H1 (cell line): ENCODE results near the gene SNED1. TPM values are rescaled to one million over a fixed set of nuclear protein-coding genes. Genes with fewer than 3 reads are reported as not detected.

ENCODE experiments used
- CTCF ChIA-PET: fragments of 300-600 bp; sonication (Branson Sonifier 250); formaldehyde crosslinking; loops from one replicate; lab custom pipeline; 2021; ENCODE audit not compliant: partially characterized antibody; lab: Charles Lee
- POLR2A ChIA-PET: fragments of 300-600 bp; sonication (Branson Sonifier 250); formaldehyde crosslinking; loops from one replicate; lab custom pipeline; 2021; ENCODE audit warnings: inconsistent platforms; ENCODE audit not compliant: partially characterized antibody; lab: Charles Lee
- DNase-seq, 2 experiments: peaks; one replicate each; pipeline versions ENCODE4 v3.0.0 to v3.0.0-alpha.2; 2010 to 2022; ENCODE audit warnings: low spot score in 2 of 2, low read depth in 1 of 2, mixed read lengths in 1 of 2
- FAIRE-seq: peaks from 2 replicates; lab custom pipeline; 2011; peaks lifted over from hg19 to GRCh38; lab: Jason Lieb, UNC
- H2AFZ ChIP-seq: 2 replicates; pipeline ENCODE4 v1.8.1; 2012; ENCODE audit warnings: low read length, inconsistent platforms
- H2AK5ac ChIP-seq: 2 replicates; pipeline ENCODE4 v1.6.1; 2013; ENCODE audit warnings: low read depth, low read length
- H2BK120ac ChIP-seq: replicated peaks from 2 replicates; pipeline ENCODE3; 2013; ENCODE audit warnings: low read depth, low read length, inconsistent platforms
- H2BK12ac ChIP-seq: 2 replicates; pipeline ENCODE4 v1.6.1; 2013; ENCODE audit warnings: low read depth, low read length
- H2BK15ac ChIP-seq: 2 replicates; pipeline ENCODE4 v1.6.1; 2013; ENCODE audit warnings: low read length
- H2BK20ac ChIP-seq: 2 replicates; pipeline ENCODE4 v1.6.1; 2013; ENCODE audit warnings: low read length
- H2BK5ac ChIP-seq: 2 replicates; pipeline ENCODE4 v1.6.1; 2013; ENCODE audit warnings: low read depth, low read length
- H3K14ac ChIP-seq: 2 replicates; pipeline ENCODE4 v1.6.1; 2013; ENCODE audit warnings: inconsistent platforms; ENCODE audit not compliant: insufficient read length
- H3K18ac ChIP-seq: 2 replicates; pipeline ENCODE4 v1.6.1; 2013; ENCODE audit warnings: low read length; ENCODE audit errors: extremely low read depth
- H3K23ac ChIP-seq: 2 replicates; pipeline ENCODE4 v1.6.1; 2013; ENCODE audit warnings: inconsistent platforms; ENCODE audit not compliant: insufficient read length
- H3K23me2 ChIP-seq: 2 replicates; pipeline ENCODE4 v1.6.1; 2013; ENCODE audit warnings: low read depth, low read length
- H3K27ac ChIP-seq: 2 replicates; pipeline ENCODE4 v1.6.1; 2011; ENCODE audit warnings: low read depth, low read length, inconsistent platforms
- H3K27me3 ChIP-seq, 4 experiments: replicated peaks in 1 of 4; 1 replicate in 1 of 4; 2 replicates in 3 of 4; pipeline versions ENCODE4 v1.6.1 to v1.8.1; 2011 to 2013; ENCODE audit warnings: low read length in 3 of 4, mild to moderate bottlenecking in 3 of 4, inconsistent platforms in 2 of 4, mixed read lengths in 2 of 4, moderate library complexity in 1 of 4; ENCODE audit not compliant: control insufficient read depth in 3 of 4, insufficient read depth in 3 of 4; ENCODE audit errors: extremely low read depth in 1 of 4
- H3K36me3 ChIP-seq, 4 experiments: 2 replicates each; pipeline versions ENCODE4 v1.6.1 to v1.8.1; 2011 to 2013; ENCODE audit warnings: mild to moderate bottlenecking in 4 of 4, low read length in 3 of 4, moderate library complexity in 2 of 4, control low read depth in 1 of 4, inconsistent platforms in 1 of 4; ENCODE audit not compliant: insufficient read depth in 4 of 4, control insufficient read depth in 2 of 4
- H3K4ac ChIP-seq: replicated peaks from 2 replicates; pipeline ENCODE3; 2013; ENCODE audit warnings: low read length, low read depth, mixed read lengths, inconsistent platforms; ENCODE audit not compliant: insufficient read length
- H3K4me1 ChIP-seq, 4 experiments: replicated peaks in 1 of 4; 1 replicate in 1 of 4; 2 replicates in 3 of 4; pipeline versions ENCODE4 v1.6.1 to v1.8.1; 2011 to 2013; ENCODE audit warnings: low read length in 3 of 4, inconsistent platforms in 2 of 4, mixed read lengths in 1 of 4; ENCODE audit not compliant: insufficient read depth in 4 of 4, control insufficient read depth in 3 of 4
- H3K4me2 ChIP-seq, 2 experiments: 2 replicates each; pipeline versions ENCODE4 v1.6.1 to v1.8.1; 2011 to 2013; ENCODE audit warnings: low read depth in 2 of 2, low read length in 2 of 2, control low read depth in 1 of 2, inconsistent platforms in 1 of 2, mild to moderate bottlenecking in 1 of 2; ENCODE audit not compliant: insufficient read depth in 1 of 2
- H3K4me3 ChIP-seq, 4 experiments: fragments of 200-600, 300-600 bp in 1 of 4; sonication (generic), shearing (Covaris generic), sonication (Bioruptor Twin) in 1 of 4; 2 replicates each; pipeline versions ENCODE4 v1.5.1 to v1.8.1; 2011 to 2016; ENCODE audit warnings: low read length in 4 of 4, low read depth in 3 of 4, control low read depth in 2 of 4, inconsistent platforms in 2 of 4, mild to moderate bottlenecking in 2 of 4, mixed read lengths in 1 of 4, moderate library complexity in 1 of 4; ENCODE audit not compliant: insufficient read depth in 2 of 4; ENCODE audit errors: extremely low read depth in 1 of 4
- H3K56ac ChIP-seq: replicated peaks from 2 replicates; pipeline ENCODE3; 2013; ENCODE audit warnings: low read depth, mild to moderate bottlenecking, mixed read lengths, low read length, inconsistent platforms; ENCODE audit not compliant: insufficient read length
- H3K79me1 ChIP-seq: 2 replicates; pipeline ENCODE4 v1.6.1; 2013; ENCODE audit warnings: low read depth, low read length, control low read depth
- H3K79me2 ChIP-seq, 2 experiments: 2 replicates each; pipeline versions ENCODE4 v1.6.1 to v1.8.1; 2012 to 2013; ENCODE audit warnings: low read length in 2 of 2, mild to moderate bottlenecking in 2 of 2, inconsistent platforms in 1 of 2; ENCODE audit not compliant: insufficient read depth in 2 of 2, control insufficient read depth in 1 of 2
- H3K9ac ChIP-seq, 4 experiments: replicated peaks in 1 of 4; 1 replicate in 1 of 4; 2 replicates in 3 of 4; pipeline versions ENCODE4 v1.6.1 to v1.8.1; 2011 to 2013; ENCODE audit warnings: low read depth in 3 of 4, low read length in 3 of 4, control low read depth in 2 of 4, mild to moderate bottlenecking in 2 of 4, moderate library complexity in 2 of 4, inconsistent platforms in 1 of 4; ENCODE audit errors: extremely low read depth in 1 of 4
- H3K9me3 ChIP-seq, 2 experiments: 2 replicates each; pipeline versions ENCODE4 v1.6.1 to v1.8.1; 2012 to 2013; ENCODE audit warnings: mild to moderate bottlenecking in 2 of 2, moderate library complexity in 2 of 2, control low read depth in 1 of 2, inconsistent platforms in 1 of 2, low read depth in 1 of 2, low read length in 1 of 2, mixed read lengths in 1 of 2; ENCODE audit not compliant: insufficient read depth in 2 of 2
- H4K20me1 ChIP-seq, 2 experiments: replicated peaks in 1 of 2; 2 replicates each; pipeline versions ENCODE3 to v1.8.1; 2011 to 2013; ENCODE audit warnings: inconsistent platforms in 2 of 2, low read length in 2 of 2, mild to moderate bottlenecking in 1 of 2; ENCODE audit not compliant: insufficient read depth in 2 of 2, control insufficient read depth in 1 of 2
- H4K5ac ChIP-seq: 2 replicates; pipeline ENCODE4 v1.6.1; 2013; ENCODE audit warnings: low read length, low read depth, mixed read lengths, inconsistent platforms; ENCODE audit not compliant: insufficient read length
- H4K8ac ChIP-seq: 2 replicates; pipeline ENCODE4 v1.8.0; 2013; ENCODE audit warnings: mild to moderate bottlenecking, moderate library complexity, low read length, inconsistent platforms; ENCODE audit not compliant: insufficient read depth; ENCODE audit errors: extremely low read depth
- H4K91ac ChIP-seq: replicated peaks from 2 replicates; pipeline ENCODE3; 2013; ENCODE audit warnings: low read length, mixed read lengths, inconsistent platforms; ENCODE audit not compliant: insufficient read length
- BCL11A ChIP-seq, 2 experiments: IDR thresholded peaks; one replicate each; pipeline ENCODE4 v1.6.1; 2011; ENCODE audit warnings: low read depth in 2 of 2, low read length in 2 of 2, mild to moderate bottlenecking in 2 of 2
- CREB1 ChIP-seq: IDR thresholded peaks from 2 replicates; pipeline ENCODE4 v1.6.1; 2012; ENCODE audit warnings: inconsistent platforms
- HDAC2 ChIP-seq, 2 experiments: fragments of 300-600 bp in 1 of 2; sonication (generic) in 1 of 2; IDR thresholded peaks; 2 replicates each; pipeline ENCODE4 v1.6.1; 2011 to 2012; ENCODE audit warnings: low read depth in 2 of 2, low read length in 2 of 2, mild to moderate bottlenecking in 2 of 2, moderate library complexity in 2 of 2, borderline replicate concordance in 1 of 2, inconsistent platforms in 1 of 2
- JUND ChIP-seq: IDR thresholded peaks from 2 replicates; pipeline ENCODE4 v1.6.1; 2011; ENCODE audit warnings: mild to moderate bottlenecking, improper control_type of control experiment, low read length
- NRF1 ChIP-seq: IDR thresholded peaks from 2 replicates; pipeline ENCODE4 v1.6.1; 2011; ENCODE audit warnings: mild to moderate bottlenecking, low read depth, low read length, improper control_type of control experiment
- RFX5 ChIP-seq: IDR thresholded peaks from 2 replicates; pipeline ENCODE4 v1.6.1; 2011; ENCODE audit warnings: low read depth, low read length, improper control_type of control experiment, borderline replicate concordance
- SUZ12 ChIP-seq: fragments of 200-600 bp; sonication (generic); IDR thresholded peaks from 2 replicates; pipeline ENCODE4 v1.6.1; 2012; ENCODE audit warnings: mild to moderate bottlenecking, inconsistent platforms, low read length, moderate library complexity, mixed read lengths
- YY1 ChIP-seq: IDR thresholded peaks from 2 replicates; pipeline ENCODE4 v1.6.1; 2011; ENCODE audit warnings: low read depth, mild to moderate bottlenecking, low read length
- WGBS, 2 experiments: shearing (Covaris generic) in 1 of 2; methylation state at CpG; one replicate each; pipeline versions ENCODE4 v1.1.6 to v1.1.7; 2013 to 2015; ENCODE audit warnings: low lambda C conversion rate in 2 of 2, mixed read lengths in 2 of 2, inconsistent platforms in 1 of 2, low coverage in 1 of 2, missing lambda C conversion rate in 1 of 2; ENCODE audit not compliant: insufficient replicate concordance in 2 of 2, insufficient coverage in 1 of 2, insufficient read length in 1 of 2; ENCODE audit errors: extremely low coverage in 1 of 2, missing lambda C conversion rate in 1 of 2; 5-methylcytosine and 5-hydroxymethylcytosine counted together
- polyA plus RNA-seq, 7 experiments: library from polyadenylated mRNA; depleted of rRNA in 3 of 7; stranded (reverse) in 5 of 7; unstranded in 2 of 7; fragments of >200 nt in 5 of 7; fragments of 200-250 nt in 2 of 7; gene quantifications; 1 replicate in 5 of 7; 2 replicates in 1 of 7; 4 replicates in 1 of 7; pipeline versions ENCODE4 v1.2.1 to v1.2.3, GENCODE V29; 2011 to 2013; ENCODE audit warnings: missing spikeins in 2 of 7, mixed read lengths in 2 of 7
- total RNA-seq: library from RNA; stranded (reverse); fragmentation: NEBNext Ultra II Directional; extraction: Animal tissue kit (Norgen Biotek cat#: 25700); gene quantifications from 2 replicates; pipeline ENCODE4 v1.2.1, GENCODE V29; 2021

SNED1 gene
- total and polyA plus RNA-seq, 2 of the 8 experiments (the other 6 are each of a cell fraction or from before 2014, with no cell fraction given) = 1.9 TPM

- Histone ChIP-seq H3K36me3 (no peaks in the 10 kb centered on the region), H3K79me1 (no peaks in the 10 kb centered on the region), H4K20me1 (peaks cover 0 to 2% of the 10 kb centered on the region in 2 experiments), H2BK15ac (no peak overlapping the region), H3K9me3 (no peaks in the 10 kb centered on the region; a peak in 1 of 4 replicates), H2AK5ac (no peak overlapping the region), H3K23ac (no peak overlapping the region), H4K8ac (no peak overlapping the region), H2BK120ac (no peak overlapping the region), H3K27ac (no peak overlapping the region), H3K27me3 (peaks cover 0 to 3% (median 3%) of the 10 kb centered on the region in 4 experiments; a peak in 3 of 7 replicates), H3K4me3 (no peak overlapping the region), H2BK5ac (no peak overlapping the region), H4K5ac (no peak overlapping the region), H2BK20ac (no peak overlapping the region; the same call in 1 of the 2 replicates), H3K4ac (no peak overlapping the region), H2AFZ (no peak overlapping the region), H4K91ac (no peak overlapping the region), H3K9ac (no peak overlapping the region), H3K56ac (no peak overlapping the region), H3K23me2 (peaks cover 2% of the 10 kb centered on the region; the same call in 1 of the 2 replicates), H3K14ac (no peak overlapping the region), H3K79me2 (no peaks in the 10 kb centered on the region), H3K4me1 (peaks cover 0 to 3% (median 0%) of the 10 kb centered on the region in 4 experiments; a peak in 1 of 7 replicates), H2BK12ac (no peak overlapping the region), H3K18ac (no peak overlapping the region), H3K4me2 (no peak overlapping the region)
- no peak for FAIRE-seq
- no peak for DNase-seq
- POLR2A ChIA-PET = interaction anchor here (0.6 to 1.1 kb wide), 3 partner anchors 10 to 87 kb away, joined by 3 to 4 read pairs (median 3); no protein-coding TSS in a partner anchor
- WGBS, 2 experiments = 86% methylated on average over 21 of the region's 25 CpGs; no CpG with 5 or more reads in 1 of the 2 experiments
- TF ChIP-seq RFX5 (no peak), NRF1 (no peak), SUZ12 (no peak), YY1 (no peak), BCL11A (IDR thresholded peaks at IDR 0.05; ENCODE audit: low read depth in 2 of 2, low read length in 2 of 2) (no peak), CREB1 (no peak), HDAC2 (IDR thresholded peaks at IDR 0.05; ENCODE audit: borderline replicate concordance in 1 of 2, low read depth in 2 of 2, low read length in 2 of 2) (no peak), JUND (no peak)
- CTCF ChIA-PET = interaction anchor here (0.7 to 3.5 kb wide), 12 partner anchors 9 to 234 kb away, joined by 3 to 16 read pairs (median 5); no protein-coding TSS in a partner anchor
Observed at GRCh38 chr2:240981871-240982800, 16.3 kb upstream of the SNED1 start.
